K562 (cell line): Measurements from ENCODE around the gene CDADC1. TPM values are rescaled to one million over a fixed set of nuclear protein-coding genes. Genes with fewer than 3 reads are reported as not detected.

Experiments used
- ATAC-seq: fragments of 200-7000 bp; cut with Tn5 transposase; 3 replicates; pipeline ENCODE4 v1.9.1; 2020; ENCODE audit warnings: moderate library complexity
- BruUV-seq: library from RNA; stranded (reverse); fragments of 400-500 nt; replicated peaks from 2 replicates; lab custom pipeline; 2021; lab: Mats Ljungman, UMichigan
- CTCF ChIA-PET: fragments of 300-600 bp; formaldehyde crosslinking; extraction: SDS; loops from one replicate; lab custom pipeline; 2021; ENCODE audit warnings: low intra/inter-chr PET ratio; lab: Yijun Ruan, JAX
- POLR2A ChIA-PET: fragments of 300-600, 350-650 bp; sonication (Branson Sonifier 250); formaldehyde crosslinking; extraction: SDS; loops from one replicate; lab custom pipeline; 2021; ENCODE audit warnings: antibody characterized with exemption, inconsistent platforms; lab: Yijun Ruan, JAX
- DNase-seq, 4 experiments: peaks; one replicate each; pipeline versions ENCODE4 v3.0.0 to v3.0.0-alpha.2; 2011 to 2018; ENCODE audit warnings: low spot score in 3 of 4, mixed read lengths in 3 of 4; ENCODE audit errors: extremely low read depth in 1 of 4
- FAIRE-seq: peaks from 2 replicates; lab custom pipeline; 2011; peaks lifted over from hg19 to GRCh38; lab: Jason Lieb, UNC
- H2AFZ ChIP-seq: 2 replicates; pipeline ENCODE4 v1.6.0; 2011; ENCODE audit warnings: low read depth, low read length, control low read depth, inconsistent platforms
- H3K27ac ChIP-seq: fragments of 200-600 bp; 3 replicates; pipeline ENCODE4 v1.8.0; 2011; ENCODE audit warnings: low read depth, mild to moderate bottlenecking, control low read depth, inconsistent platforms, low read length, moderate library complexity, mixed read lengths; ENCODE audit errors: extremely low read depth
- H3K27me3 ChIP-seq, 2 experiments: fragments of 300-600 bp in 1 of 2; 2 replicates in 1 of 2; 3 replicates in 1 of 2; pipeline versions ENCODE4 v1.6.0 to v1.8.0; 2011; ENCODE audit warnings: inconsistent platforms in 2 of 2, low read length in 2 of 2, mild to moderate bottlenecking in 1 of 2, mixed read lengths in 1 of 2, moderate library complexity in 1 of 2; ENCODE audit not compliant: control insufficient read depth in 2 of 2, insufficient read depth in 2 of 2
- H3K36me3 ChIP-seq: fragments of 300-600 bp; 3 replicates; pipeline ENCODE4 v1.8.0; 2011; ENCODE audit warnings: mild to moderate bottlenecking, low read length, inconsistent platforms; ENCODE audit not compliant: control insufficient read depth, insufficient read depth
- H3K4me1 ChIP-seq, 2 experiments: fragments of 200-600 bp in 1 of 2; replicated peaks in 1 of 2; 2 replicates in 1 of 2; 3 replicates in 1 of 2; pipeline versions ENCODE4 v1.5.1 to v1.8.0; 2011; ENCODE audit warnings: inconsistent platforms in 2 of 2, low read length in 2 of 2, mild to moderate bottlenecking in 1 of 2, mixed read lengths in 1 of 2, moderate library complexity in 1 of 2; ENCODE audit not compliant: control insufficient read depth in 2 of 2, insufficient read depth in 2 of 2
- H3K4me2 ChIP-seq: 2 replicates; pipeline ENCODE4 v1.6.1; 2011; ENCODE audit warnings: low read length, control low read depth, inconsistent platforms, mixed read lengths; ENCODE audit not compliant: insufficient read depth
- H3K4me3 ChIP-seq: fragments of 200-600 bp; sonication (generic), shearing (Covaris generic); 2 replicates; pipeline ENCODE4 v1.5.1; 2016; ENCODE audit warnings: control low read depth, inconsistent platforms
- H3K79me2 ChIP-seq: fragments of 200-600 bp; 3 replicates; pipeline ENCODE4 v1.8.0; 2011; ENCODE audit warnings: low read length, inconsistent platforms; ENCODE audit not compliant: control insufficient read depth, insufficient read depth
- H3K9ac ChIP-seq, 2 experiments: 2 replicates each; pipeline versions ENCODE4 v1.6.0 to v1.6.1; 2011; ENCODE audit warnings: low read depth in 2 of 2, low read length in 2 of 2, control low read depth in 1 of 2, inconsistent platforms in 1 of 2, mild to moderate bottlenecking in 1 of 2, mixed read lengths in 1 of 2; ENCODE audit not compliant: insufficient read depth in 1 of 2
- H3K9me1 ChIP-seq: one replicate; pipeline ENCODE4 v1.6.0; 2011; ENCODE audit warnings: inconsistent platforms, mild to moderate bottlenecking, low read length, moderate library complexity; ENCODE audit not compliant: control insufficient read depth, insufficient read depth
- H3K9me3 ChIP-seq: replicated peaks from 2 replicates; pipeline ENCODE4 v1.5.1; 2011; ENCODE audit warnings: low read depth, low read length, inconsistent platforms; ENCODE audit not compliant: control insufficient read depth, insufficient read depth
- H4K20me1 ChIP-seq: replicated peaks from 2 replicates; pipeline ENCODE4 v1.6.1; 2011; ENCODE audit warnings: low read length, inconsistent platforms, mixed read lengths; ENCODE audit not compliant: control insufficient read depth, insufficient read depth
- ARHGAP35 ChIP-seq: fragments of 450-650 bp; IDR thresholded peaks from 2 replicates; pipeline ENCODE4 v1.6.1; 2018; ENCODE audit not compliant: partially characterized antibody
- CBX8 ChIP-seq: fragments of 200-600 bp; sonication (generic); IDR thresholded peaks from 2 replicates; pipeline ENCODE4 v1.6.1; 2012; ENCODE audit warnings: borderline replicate concordance, mixed run types, low read depth, mild to moderate bottlenecking, moderate library complexity, mixed read lengths, low read length, control low read depth, inconsistent platforms; ENCODE audit not compliant: poor library complexity, severe bottlenecking; ENCODE audit errors: extremely low read depth
- CCNT2 ChIP-seq: IDR thresholded peaks from 2 replicates; pipeline ENCODE4 v1.6.1; 2011; ENCODE audit warnings: borderline replicate concordance, low read depth, mild to moderate bottlenecking, moderate library complexity, mixed read lengths, low read length; ENCODE audit not compliant: insufficient read length; ENCODE audit errors: extremely low read depth
- CXXC5 ChIP-seq: fragments of 250-450 bp; sonication (Bioruptor Pico); IDR thresholded peaks from 2 replicates; pipeline ENCODE4 v1.8.0; 2022; ENCODE audit warnings: inconsistent platforms, mild to moderate bottlenecking, moderate library complexity
- FOXM1 ChIP-seq, 2 experiments: fragments of 450-650 bp in 1 of 2; sonication (generic) in 1 of 2; formaldehyde crosslinking in 1 of 2; IDR thresholded peaks; 2 replicates each; pipeline versions ENCODE4 v1.6.1 to v1.9.0; 2017 to 2022; ENCODE audit warnings: low read depth in 2 of 2, mild to moderate bottlenecking in 2 of 2, missing genetic modification reagents in 1 of 2, moderate library complexity in 1 of 2
- GTF2E2 ChIP-seq: fragments of 200-800 bp; sonication (Bioruptor generic); IDR thresholded peaks from 2 replicates; pipeline ENCODE4 v1.6.1; 2016; ENCODE audit warnings: missing genetic modification characterization, missing compliant biosample characterization
- HMBOX1 ChIP-seq: sonication (generic); IDR thresholded peaks from 2 replicates; pipeline ENCODE4 v1.6.1; 2016
- KAT2B ChIP-seq: IDR thresholded peaks from one replicate; pipeline ENCODE4 v1.6.1; 2012; ENCODE audit warnings: low read depth, mild to moderate bottlenecking, control low read depth, inconsistent platforms, low read length, moderate library complexity
- NCOA2 ChIP-seq, 2 experiments: fragments of 450-650 bp; IDR thresholded peaks; 2 replicates each; pipeline ENCODE4 v1.6.1; 2018; ENCODE audit warnings: mild to moderate bottlenecking in 2 of 2, moderate library complexity in 1 of 2; ENCODE audit not compliant: partially characterized antibody in 2 of 2
- PHB ChIP-seq: fragments of 250-450 bp; sonication (Bioruptor Pico); IDR thresholded peaks from 2 replicates; pipeline ENCODE4 v1.5.0; 2021
- PHTF2 ChIP-seq: fragments of 250-450 bp; sonication (Bioruptor Pico); IDR thresholded peaks from 2 replicates; pipeline ENCODE4 v1.5.0; 2021; ENCODE audit warnings: mild to moderate bottlenecking
- RUNX1 ChIP-seq: sonication (generic); IDR thresholded peaks from 2 replicates; pipeline ENCODE4 v1.6.1; 2016; ENCODE audit warnings: antibody characterized with exemption, low read depth
- ZC3H8 ChIP-seq: fragments of 450-650 bp; IDR thresholded peaks from 2 replicates; pipeline ENCODE4 v1.6.1; 2017
- ZNF311 ChIP-seq: fragments of 250-450 bp; sonication (Bioruptor Pico); IDR thresholded peaks from 2 replicates; pipeline ENCODE4 v1.4.0; 2020; ENCODE audit warnings: mild to moderate bottlenecking, moderate library complexity
- ZNF583 ChIP-seq: fragments of 250-450 bp; sonication (Bioruptor Pico); IDR thresholded peaks from 2 replicates; pipeline ENCODE4 v1.4.0; 2020
- WGBS: fragments of 100-300 bp; shearing (Covaris generic); methylation state at CpG from one replicate; pipeline ENCODE4 v1.1.6; 2016; ENCODE audit warnings: low coverage, mixed read lengths; ENCODE audit not compliant: insufficient coverage; ENCODE audit errors: missing lambda C conversion rate; 5-methylcytosine and 5-hydroxymethylcytosine counted together
- in situ Hi-C: fragments of 300-500 bp; cut with MboI; formaldehyde crosslinking; loops from 4 replicates; pipeline ENCODE4 v1.15.0; 2018; ENCODE audit warnings: inconsistent platforms, mixed read lengths
- intact Hi-C: fragments of 100-400 bp; cut with micrococcal nuclease; formaldehyde crosslinking; loops from 2 replicates; pipeline ENCODE4 v1.14.2; 2022
- polyA plus RNA-seq, 8 experiments: library from polyadenylated mRNA; depleted of rRNA in 4 of 8; stranded (reverse) in 5 of 8; unstranded in 3 of 8; fragments of >200 nt; fragmentation: Nextera tagmentation in 2 of 8; fragmentation: Illumina TruSeq in 1 of 8; extraction: Ambion mirVana in 2 of 8; extraction: Trizol in 1 of 8; gene quantifications; 2 replicates each; pipeline versions ENCODE4 v1.2.1 to v1.2.3, GENCODE V29; 2011 to 2014; ENCODE audit warnings: inconsistent platforms in 1 of 8, missing spikeins in 1 of 8
- total RNA-seq, 7 experiments: library from RNA; depleted of rRNA in 6 of 7; stranded (reverse); fragments of >200 nt in 6 of 7; fragmentation: Illumina TruSeq in 2 of 7; extraction: Trizol in 2 of 7; gene quantifications; 2 replicates each; pipeline versions ENCODE4 v1.2.1 to v1.2.3, GENCODE V29; 2011 to 2021; ENCODE audit warnings: low replicate concordance in 1 of 7
- TF ChIP-seq, protein P1 (sequence below): fragments of 250-450 bp; sonication (Bioruptor Pico); IDR thresholded peaks from 2 replicates; pipeline ENCODE4 v1.8.0; 2022; ENCODE audit warnings: moderate library complexity, mild to moderate bottlenecking, inconsistent platforms
- TF ChIP-seq, protein P2 (sequence below): fragments of 450-650 bp; IDR thresholded peaks from 2 replicates; pipeline ENCODE4 v1.6.1; 2016

Gene CDADC1
- total and polyA plus RNA-seq, 9 of the 15 experiments (the other 6 are each of a cell fraction or from before 2014, with no cell fraction given): 4.1 to 11.8 (median 6.3) TPM

DNA sequence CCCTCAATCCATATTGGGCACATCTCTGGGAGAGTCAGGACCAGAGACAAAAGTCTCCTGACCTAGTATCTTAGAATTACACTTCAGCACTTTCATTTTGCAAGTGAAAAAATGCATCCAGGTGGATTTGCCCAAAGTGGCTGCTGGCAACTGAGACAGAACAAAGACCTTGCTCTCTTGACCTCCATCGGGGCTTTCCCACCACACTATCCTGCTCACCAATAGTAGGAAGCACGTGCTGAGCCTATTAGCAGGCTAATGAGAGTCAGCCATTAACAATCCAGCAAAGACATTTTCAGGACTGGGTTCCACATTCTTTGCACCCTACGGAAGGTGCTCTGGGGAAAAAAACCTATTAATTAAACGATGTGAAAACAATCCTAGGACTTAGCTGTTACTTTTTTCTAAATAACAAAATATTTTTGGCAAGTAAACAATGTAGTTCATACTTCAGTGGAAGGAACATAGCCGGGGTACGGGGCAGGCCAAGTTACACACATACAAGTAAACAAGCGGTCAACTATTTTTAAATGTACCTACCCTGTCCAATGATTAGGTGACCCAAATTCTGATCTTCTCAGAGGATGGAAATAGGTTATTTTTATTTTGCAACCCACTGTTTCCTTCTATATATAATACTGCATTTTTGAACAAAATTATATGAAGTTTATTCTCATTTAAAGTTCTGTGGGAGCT, 78.6 kb downstream of the CDADC1 start:
- Histone ChIP-seq H2AFZ (peak overlapping the region; percentile 5; the same call in 1 of the 2 replicates), H3K4me3 (no peak overlapping the region), H3K9me1 (no peaks in the 10 kb centered on the region), H3K9me3 (no peaks in the 10 kb centered on the region), H3K9ac (no peak overlapping the region), H4K20me1 (no peaks in the 10 kb centered on the region), H3K79me2 (no peaks in the 10 kb centered on the region), H3K4me1 (peaks cover 0 to 5% of the 10 kb centered on the region in 2 experiments; a peak in 3 of 5 replicates), H3K27me3 (no peaks in the 10 kb centered on the region)
- in situ Hi-C loops: no loop called here
- WGBS: 67% methylated on average over 6 of the region's 7 CpGs
- POLR2A ChIA-PET: interaction anchor here (0.8 kb wide), 1 partner anchor 408 kb away, joined by 3 read pairs; no protein-coding TSS in a partner anchor
- DNase-seq (no peak), ATAC-seq (no peak)
- CTCF ChIA-PET: interaction anchor here (0.6 kb wide), 1 partner anchor 34 kb away, joined by 3 read pairs; no protein-coding TSS in a partner anchor
- TF ChIP-seq, protein P1, sequence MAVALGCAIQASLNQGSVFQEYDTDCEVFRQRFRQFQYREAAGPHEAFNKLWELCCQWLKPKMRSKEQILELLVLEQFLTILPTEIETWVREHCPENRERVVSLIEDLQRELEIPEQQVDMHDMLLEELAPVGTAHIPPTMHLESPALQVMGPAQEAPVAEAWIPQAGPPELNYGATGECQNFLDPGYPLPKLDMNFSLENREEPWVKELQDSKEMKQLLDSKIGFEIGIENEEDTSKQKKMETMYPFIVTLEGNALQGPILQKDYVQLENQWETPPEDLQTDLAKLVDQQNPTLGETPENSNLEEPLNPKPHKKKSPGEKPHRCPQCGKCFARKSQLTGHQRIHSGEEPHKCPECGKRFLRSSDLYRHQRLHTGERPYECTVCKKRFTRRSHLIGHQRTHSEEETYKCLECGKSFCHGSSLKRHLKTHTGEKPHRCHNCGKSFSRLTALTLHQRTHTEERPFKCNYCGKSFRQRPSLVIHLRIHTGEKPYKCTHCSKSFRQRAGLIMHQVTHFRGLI (CRISPR knock-in tag): no peak
- TF ChIP-seq CBX8: no peak
- TF ChIP-seq ZNF583: no peak
- no peak for TF ChIP-seq RUNX1
- TF ChIP-seq ARHGAP35: no peak
- TF ChIP-seq KAT2B: no peak
- TF ChIP-seq PHTF2: no peak
- TF ChIP-seq GTF2E2 (tag): no peak
- no peak for TF ChIP-seq FOXM1 (IDR thresholded peaks at IDR 0.05; ENCODE audit: low read depth)
- TF ChIP-seq FOXM1 (CRISPR knock-in tag; IDR thresholded peaks at IDR 0.05; ENCODE audit: low read depth): no peak
- TF ChIP-seq CXXC5 (CRISPR knock-in tag): no peak
- no peak for TF ChIP-seq HMBOX1
- TF ChIP-seq NCOA2 (IDR thresholded peaks at IDR 0.05; ENCODE audit: partially characterized antibody in 2 of 2): no peak
- TF ChIP-seq ZNF311: no peak
- no peak for TF ChIP-seq PHB (CRISPR knock-in tag)
- TF ChIP-seq ZC3H8: no peak
- TF ChIP-seq, protein P2, sequence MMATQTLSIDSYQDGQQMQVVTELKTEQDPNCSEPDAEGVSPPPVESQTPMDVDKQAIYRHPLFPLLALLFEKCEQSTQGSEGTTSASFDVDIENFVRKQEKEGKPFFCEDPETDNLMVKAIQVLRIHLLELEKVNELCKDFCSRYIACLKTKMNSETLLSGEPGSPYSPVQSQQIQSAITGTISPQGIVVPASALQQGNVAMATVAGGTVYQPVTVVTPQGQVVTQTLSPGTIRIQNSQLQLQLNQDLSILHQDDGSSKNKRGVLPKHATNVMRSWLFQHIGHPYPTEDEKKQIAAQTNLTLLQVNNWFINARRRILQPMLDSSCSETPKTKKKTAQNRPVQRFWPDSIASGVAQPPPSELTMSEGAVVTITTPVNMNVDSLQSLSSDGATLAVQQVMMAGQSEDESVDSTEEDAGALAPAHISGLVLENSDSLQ: no peak
- no peak for TF ChIP-seq CCNT2
- TF ChIP-seq, all 486 proteins: peak for 0
- intact Hi-C loops: no loop called here
- no peak overlapping the region for H3K27ac ChIP-seq
- no peak for FAIRE-seq
- H3K4me2 ChIP-seq: no peak overlapping the region
- no peaks in the 10 kb centered on the region for H3K36me3 ChIP-seq
- BruUV-seq: no TSS peak
